K562 (cell line): ENCODE results near the gene HMOX1. TPM values are rescaled to one million over a fixed set of nuclear protein-coding genes. Genes with fewer than 3 reads are reported as not detected.

ENCODE experiments used
- AFF1 ChIP-seq, 2 experiments: fragments of 450-650 bp; IDR thresholded peaks; 2 replicates each; pipeline ENCODE4 v1.6.1; 2018; ENCODE audit warnings: mild to moderate bottlenecking in 2 of 2, low read depth in 1 of 2; ENCODE audit not compliant: partially characterized antibody in 2 of 2
- AFF4 ChIP-seq: sonication (generic); formaldehyde crosslinking; IDR thresholded peaks from 2 replicates; pipeline ENCODE4 v1.8.0; 2023; ENCODE audit warnings: mild to moderate bottlenecking, missing genetic modification reagents
- BCOR ChIP-seq: fragments of 450-650 bp; IDR thresholded peaks from 2 replicates; pipeline ENCODE4 v1.6.1; 2016
- CHCHD3 ChIP-seq: fragments of 250-450 bp; sonication (Bioruptor Pico); IDR thresholded peaks from 2 replicates; pipeline ENCODE4 v2.1.2; 2022; ENCODE audit warnings: mild to moderate bottlenecking
- DPF2 ChIP-seq: fragments of 450-650 bp; IDR thresholded peaks from 2 replicates; pipeline ENCODE4 v1.6.1; 2016
- ETV5 ChIP-seq: sonication (generic); formaldehyde crosslinking; IDR thresholded peaks from 2 replicates; pipeline ENCODE4 v1.4.0; 2020; ENCODE audit warnings: low read depth, mild to moderate bottlenecking, missing genetic modification reagents
- NCOR1 ChIP-seq: fragments of 450-650 bp; IDR thresholded peaks from 2 replicates; pipeline ENCODE4 v1.6.1; 2016; ENCODE audit warnings: mild to moderate bottlenecking, moderate library complexity
- PHF8 ChIP-seq: fragments of 200-600 bp; sonication (generic); IDR thresholded peaks from 2 replicates; pipeline ENCODE4 v1.6.1; 2012; ENCODE audit warnings: mixed run types, mild to moderate bottlenecking, inconsistent platforms, low read length, moderate library complexity, borderline replicate concordance
- RBM25 ChIP-seq: fragments of 200-400 bp; formaldehyde crosslinking; IDR thresholded peaks from 2 replicates; pipeline ENCODE4 v1.6.1; 2018; ENCODE audit warnings: low read length, low read depth, moderate library complexity; ENCODE audit not compliant: severe bottlenecking
- XRCC4 ChIP-seq: IDR thresholded peaks from one replicate; pipeline ENCODE4 v1.6.1; 2011; ENCODE audit not compliant: insufficient read depth, insufficient read length; ENCODE audit errors: extremely low read depth
- ZFP36 ChIP-seq: fragments of 150-350 bp; IDR thresholded peaks from 2 replicates; pipeline ENCODE4 v1.6.1; 2018; ENCODE audit warnings: low read length, low read depth; ENCODE audit not compliant: partially characterized antibody
- ZNF121 ChIP-seq: sonication (generic); formaldehyde crosslinking; conservative IDR thresholded peaks from 2 replicates; pipeline ENCODE4 v1.8.0; 2022; ENCODE audit warnings: missing genetic modification reagents
- polyA plus RNA-seq, 8 experiments: library from polyadenylated mRNA; depleted of rRNA in 4 of 8; stranded (reverse) in 5 of 8; unstranded in 3 of 8; fragments of >200 nt; fragmentation: Nextera tagmentation in 2 of 8; fragmentation: Illumina TruSeq in 1 of 8; extraction: Ambion mirVana in 2 of 8; extraction: Trizol in 1 of 8; gene quantifications; 2 replicates each; pipeline versions ENCODE4 v1.2.1 to v1.2.3, GENCODE V29; 2011 to 2014; ENCODE audit warnings: inconsistent platforms in 1 of 8, missing spikeins in 1 of 8
- total RNA-seq, 7 experiments: library from RNA; depleted of rRNA in 6 of 7; stranded (reverse); fragments of >200 nt in 6 of 7; fragmentation: Illumina TruSeq in 2 of 7; extraction: Trizol in 2 of 7; gene quantifications; 2 replicates each; pipeline versions ENCODE4 v1.2.1 to v1.2.3, GENCODE V29; 2011 to 2021; ENCODE audit warnings: low replicate concordance in 1 of 7
- TF ChIP-seq, protein P1 (sequence below): fragments of 450-650 bp; IDR thresholded peaks from 2 replicates; pipeline ENCODE4 v1.6.1; 2016; ENCODE audit warnings: low read depth, mild to moderate bottlenecking, moderate library complexity
- TF ChIP-seq, protein P2 (sequence below): fragments of 450-650 bp; IDR thresholded peaks from 2 replicates; pipeline ENCODE4 v1.6.1; 2018; ENCODE audit warnings: mild to moderate bottlenecking, low read depth; ENCODE audit not compliant: partially characterized antibody
- TF ChIP-seq, protein P3 (sequence below), 2 experiments: fragments of 450-650 bp; conservative IDR thresholded peaks; 2 replicates each; pipeline ENCODE4 v1.6.1; 2017; ENCODE audit warnings: mild to moderate bottlenecking in 2 of 2, moderate library complexity in 2 of 2
- TF ChIP-seq, protein P4 (sequence below): sonication (generic); formaldehyde crosslinking; IDR thresholded peaks from 2 replicates; pipeline ENCODE4 v1.8.0; 2022; ENCODE audit warnings: mild to moderate bottlenecking, missing genetic modification reagents

The HMOX1 gene
- total and polyA plus RNA-seq, 9 of the 15 experiments (the other 6 are each of a cell fraction or from before 2014, with no cell fraction given): not detected

GRCh38 chr22:35398591-35398973, 17.7 kb downstream of the HMOX1 start (continued):
- no peak for TF ChIP-seq AFF1 (IDR thresholded peaks at IDR 0.05; ENCODE audit: low read depth in 1 of 2, partially characterized antibody in 2 of 2)
- TF ChIP-seq, protein P1, sequence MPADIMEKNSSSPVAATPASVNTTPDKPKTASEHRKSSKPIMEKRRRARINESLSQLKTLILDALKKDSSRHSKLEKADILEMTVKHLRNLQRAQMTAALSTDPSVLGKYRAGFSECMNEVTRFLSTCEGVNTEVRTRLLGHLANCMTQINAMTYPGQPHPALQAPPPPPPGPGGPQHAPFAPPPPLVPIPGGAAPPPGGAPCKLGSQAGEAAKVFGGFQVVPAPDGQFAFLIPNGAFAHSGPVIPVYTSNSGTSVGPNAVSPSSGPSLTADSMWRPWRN: no peak
- TF ChIP-seq AFF4 (CRISPR knock-in tag): no peak
- TF ChIP-seq PHF8: no peak
- no peak for TF ChIP-seq ZFP36
- peak; percentile 90 for TF ChIP-seq ZNF121 (CRISPR knock-in tag)
- TF ChIP-seq DPF2: no peak
- no peak for TF ChIP-seq NCOR1
- peak; percentile 59 for TF ChIP-seq RBM25
- TF ChIP-seq CHCHD3 (CRISPR knock-in tag): no peak
- TF ChIP-seq, protein P2, sequence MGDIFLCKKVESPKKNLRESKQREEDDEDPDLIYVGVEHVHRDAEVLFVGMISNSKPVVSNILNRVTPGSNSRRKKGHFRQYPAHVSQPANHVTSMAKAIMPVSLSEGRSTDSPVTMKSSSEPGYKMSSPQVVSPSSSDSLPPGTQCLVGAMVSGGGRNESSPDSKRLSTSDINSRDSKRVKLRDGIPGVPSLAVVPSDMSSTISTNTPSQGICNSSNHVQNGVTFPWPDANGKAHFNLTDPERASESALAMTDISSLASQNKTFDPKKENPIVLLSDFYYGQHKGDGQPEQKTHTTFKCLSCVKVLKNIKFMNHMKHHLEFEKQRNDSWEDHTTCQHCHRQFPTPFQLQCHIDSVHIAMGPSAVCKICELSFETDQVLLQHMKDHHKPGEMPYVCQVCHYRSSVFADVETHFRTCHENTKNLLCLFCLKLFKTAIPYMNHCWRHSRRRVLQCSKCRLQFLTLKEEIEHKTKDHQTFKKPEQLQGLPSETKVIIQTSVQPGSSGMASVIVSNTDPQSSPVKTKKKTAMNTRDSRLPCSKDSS: no peak
- TF ChIP-seq, protein P3, sequence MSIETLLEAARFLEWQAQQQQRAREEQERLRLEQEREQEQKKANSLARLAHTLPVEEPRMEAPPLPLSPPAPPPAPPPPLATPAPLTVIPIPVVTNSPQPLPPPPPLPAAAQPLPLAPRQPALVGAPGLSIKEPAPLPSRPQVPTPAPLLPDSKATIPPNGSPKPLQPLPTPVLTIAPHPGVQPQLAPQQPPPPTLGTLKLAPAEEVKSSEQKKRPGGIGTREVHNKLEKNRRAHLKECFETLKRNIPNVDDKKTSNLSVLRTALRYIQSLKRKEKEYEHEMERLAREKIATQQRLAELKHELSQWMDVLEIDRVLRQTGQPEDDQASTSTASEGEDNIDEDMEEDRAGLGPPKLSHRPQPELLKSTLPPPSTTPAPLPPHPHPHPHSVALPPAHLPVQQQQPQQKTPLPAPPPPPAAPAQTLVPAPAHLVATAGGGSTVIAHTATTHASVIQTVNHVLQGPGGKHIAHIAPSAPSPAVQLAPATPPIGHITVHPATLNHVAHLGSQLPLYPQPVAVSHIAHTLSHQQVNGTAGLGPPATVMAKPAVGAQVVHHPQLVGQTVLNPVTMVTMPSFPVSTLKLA (conservative IDR thresholded peaks at IDR 0.05): no peak
- TF ChIP-seq BCOR: peak; percentile 44; the same call in 1 of the 2 replicates
- TF ChIP-seq, protein P4, sequence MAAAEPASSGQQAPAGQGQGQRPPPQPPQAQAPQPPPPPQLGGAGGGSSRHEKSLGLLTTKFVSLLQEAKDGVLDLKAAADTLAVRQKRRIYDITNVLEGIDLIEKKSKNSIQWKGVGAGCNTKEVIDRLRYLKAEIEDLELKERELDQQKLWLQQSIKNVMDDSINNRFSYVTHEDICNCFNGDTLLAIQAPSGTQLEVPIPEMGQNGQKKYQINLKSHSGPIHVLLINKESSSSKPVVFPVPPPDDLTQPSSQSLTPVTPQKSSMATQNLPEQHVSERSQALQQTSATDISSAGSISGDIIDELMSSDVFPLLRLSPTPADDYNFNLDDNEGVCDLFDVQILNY: no peak
- TF ChIP-seq ETV5 (CRISPR knock-in tag): no peak
- no peak for TF ChIP-seq XRCC4
